SK-N-MC (cell line): ENCODE measurements around the gene KCNQ1OT1.

Source experiments
- EZH2 ChIP-seq: fragments of 200-600 bp; sonication (generic); IDR thresholded peaks from one replicate; pipeline ENCODE4 v1.6.1; 2017; ENCODE audit warnings: antibody characterized with exemption
- POLR2AphosphoS5 ChIP-seq: IDR thresholded peaks from 2 replicates; pipeline ENCODE4 v1.6.1; 2012; ENCODE audit warnings: mild to moderate bottlenecking, low read depth, low read length, borderline replicate concordance

DNA sequence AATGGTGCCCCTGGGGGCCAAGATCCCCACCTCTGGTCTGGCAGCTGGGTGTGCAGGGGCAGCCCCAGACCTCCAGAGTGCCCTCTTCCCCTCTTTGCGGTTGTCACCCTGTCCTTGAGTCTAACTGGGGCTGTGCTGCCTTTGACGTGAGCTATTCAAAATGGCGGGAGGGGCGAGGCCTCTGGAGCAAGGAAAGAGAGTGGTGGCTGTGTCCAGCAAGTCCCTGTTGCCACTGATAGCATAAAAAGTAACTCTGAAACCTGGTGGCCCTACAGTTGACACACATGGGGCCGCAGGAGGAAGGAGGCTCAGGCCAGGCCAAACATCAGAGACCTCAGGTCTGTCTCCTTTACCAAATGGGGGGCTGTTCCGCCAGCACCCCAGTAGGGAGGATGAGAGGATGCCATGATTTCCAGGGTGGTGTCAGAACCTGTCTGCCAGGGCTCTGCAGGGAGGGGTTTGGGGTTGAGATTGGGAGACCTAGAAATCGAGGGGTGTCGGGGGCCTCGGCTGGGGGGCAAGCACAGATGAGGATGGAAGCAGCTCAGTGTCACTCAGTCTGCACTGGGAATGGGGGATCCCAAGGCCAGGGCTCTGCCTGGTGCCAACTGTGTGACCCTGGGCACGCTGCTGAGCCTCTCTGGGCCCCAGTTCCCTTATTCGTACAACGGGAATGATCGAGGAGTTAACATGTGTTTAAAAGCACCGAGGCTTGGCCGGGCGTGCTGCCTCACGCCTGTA, 49.2 kb upstream of the KCNQ1OT1 start:
- TF ChIP-seq POLR2AphosphoS5 (no peak), EZH2 (no peak)
